HG03432 (cell line): Measurements from ENCODE around the gene SERPINA1.
"Not testable (repeated sequence)": the region's sequence is repeated elsewhere in the genome, so short reads cannot be mapped to it uniquely, and the experiment has no call there.

Experiments used
- ATAC-seq: cut with Tn5 transposase; IDR thresholded peaks from one replicate; pipeline ENCODE4 v1.9.1; 2021; ENCODE audit warnings: mild to moderate bottlenecking, moderate library complexity; ENCODE audit not compliant: unreplicated experiment

Gene SERPINA1

DNA sequence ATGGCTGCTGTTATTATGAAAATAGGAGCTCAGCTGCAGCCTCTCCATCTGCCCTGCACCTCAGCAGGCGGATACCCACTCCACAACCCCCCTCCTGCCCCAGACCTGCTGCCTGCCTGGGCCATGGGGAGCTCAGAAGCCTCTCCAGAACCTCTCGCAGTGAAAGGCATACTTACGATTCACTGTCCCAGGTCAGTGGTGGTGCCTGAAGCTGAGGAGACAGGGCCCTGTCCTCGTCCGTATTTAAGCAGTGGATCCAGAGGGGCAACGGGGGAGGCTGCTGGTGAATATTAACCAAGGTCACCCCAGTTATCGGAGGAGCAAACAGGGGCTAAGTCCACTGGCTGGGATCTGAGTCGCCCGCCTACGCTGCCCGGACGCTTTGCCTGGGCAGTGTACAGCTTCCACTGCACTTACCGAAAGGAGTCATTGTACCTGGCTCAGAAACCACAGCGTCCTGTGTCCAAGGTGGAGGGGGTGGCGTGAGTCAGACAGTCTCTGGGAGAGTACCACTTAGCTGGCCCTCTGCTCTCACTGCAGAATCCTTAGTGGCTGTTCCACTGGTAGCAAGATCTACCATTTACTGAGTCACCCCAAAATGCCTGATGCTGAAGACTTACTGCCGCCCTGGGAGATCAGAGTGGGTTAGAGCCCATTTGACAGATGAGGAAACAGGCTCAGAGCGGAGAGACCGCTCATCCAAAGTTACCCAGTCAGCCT, at the start of gene SERPINA1:
Gene SERPINA1, minus strand, starts transcription at position 219 of the 720 bp plus-strand sequence. CDS start 5,365 bp downstream, outside the sequence.
- no peak for ATAC-seq

DNA sequence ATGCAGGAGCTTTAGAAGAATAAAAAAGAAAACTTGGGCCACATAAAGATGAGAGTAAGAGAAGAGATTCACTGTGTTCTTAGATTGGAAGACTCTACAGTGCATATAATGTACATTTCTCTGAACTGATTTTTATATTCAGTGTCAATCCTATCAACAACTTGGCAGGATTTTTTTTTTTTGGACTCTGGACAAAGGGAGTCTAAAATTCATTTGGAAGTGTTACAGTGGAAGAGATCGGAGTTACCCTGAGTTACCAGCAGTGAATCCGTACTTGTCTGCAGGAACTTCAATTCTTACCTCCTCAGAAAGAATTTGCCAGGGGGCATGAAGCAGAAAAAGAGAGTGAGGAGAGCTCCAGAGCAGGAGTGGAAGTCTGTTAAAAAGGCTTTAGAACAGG, 40.2 kb upstream of the SERPINA1 start:
- ATAC-seq, result no peak

DNA sequence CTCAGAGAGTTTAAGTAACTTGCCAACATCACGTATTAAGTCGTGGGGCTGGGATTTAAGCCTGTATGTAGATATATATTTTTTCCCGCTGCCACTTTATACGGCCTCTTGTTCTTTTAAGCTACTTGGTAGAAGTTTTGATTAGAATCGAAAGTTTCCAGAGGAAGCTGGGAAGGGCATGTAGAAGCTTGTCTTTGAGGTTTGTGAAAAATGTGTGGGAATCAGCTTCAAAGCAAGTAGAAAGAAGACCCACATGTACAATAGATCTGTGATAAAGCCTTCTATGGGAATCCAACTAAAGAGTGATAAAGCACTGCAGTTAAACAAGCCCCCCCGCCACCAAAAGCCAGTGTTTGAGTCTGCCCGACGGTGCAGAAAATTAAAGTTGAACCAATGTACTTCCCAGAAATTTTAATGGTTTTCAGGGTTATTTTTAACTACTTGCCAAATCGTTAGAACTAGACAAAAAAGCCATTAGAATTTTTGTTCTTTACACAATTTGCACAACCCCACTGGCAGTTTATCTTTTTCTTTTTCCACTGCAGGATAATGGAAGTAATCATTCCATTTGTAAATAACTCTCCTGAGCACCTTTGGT, 38.7 kb upstream of the SERPINA1 start:
- ATAC-seq, result no peak

DNA sequence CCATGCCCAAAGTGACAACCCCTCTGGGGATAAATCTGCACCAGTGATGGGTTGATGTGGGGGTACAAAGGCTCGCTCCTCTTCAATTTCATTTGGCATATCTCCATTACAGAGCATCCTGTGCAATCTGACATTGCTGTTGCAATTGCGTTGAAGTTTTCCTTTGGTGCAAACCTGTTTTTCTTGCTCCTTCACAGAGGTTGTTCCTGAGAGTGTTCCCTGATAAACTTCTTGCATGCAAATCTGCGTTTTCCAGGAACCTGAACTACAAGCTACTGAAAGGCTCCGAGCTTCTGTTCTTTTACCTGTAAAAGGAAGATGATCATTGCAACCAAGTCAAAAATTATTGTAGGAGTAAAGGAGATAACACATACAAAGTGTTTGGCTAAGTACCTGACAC, 38.1 kb upstream of the SERPINA1 start:
- no peak for ATAC-seq

DNA sequence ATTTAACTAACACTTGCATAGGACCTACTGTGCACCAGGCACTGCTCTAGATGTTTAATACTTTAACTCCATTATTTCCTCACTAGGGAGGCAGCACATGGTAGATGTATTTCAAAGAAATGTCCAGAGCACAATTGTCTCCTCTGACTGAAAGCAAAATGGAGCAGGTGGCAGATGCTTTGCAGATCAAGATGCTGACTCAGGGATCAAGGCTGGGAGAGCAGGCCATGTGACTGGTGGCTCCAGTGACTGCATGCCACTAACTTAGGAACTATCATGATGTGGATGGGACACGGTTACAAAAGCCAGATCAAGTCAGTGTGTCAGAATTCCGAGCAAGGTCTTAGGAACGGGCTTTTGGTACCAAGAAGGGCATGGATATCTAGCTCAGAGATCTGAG, 36.0 kb upstream of the SERPINA1 start:
- ATAC-seq, result no peak

DNA sequence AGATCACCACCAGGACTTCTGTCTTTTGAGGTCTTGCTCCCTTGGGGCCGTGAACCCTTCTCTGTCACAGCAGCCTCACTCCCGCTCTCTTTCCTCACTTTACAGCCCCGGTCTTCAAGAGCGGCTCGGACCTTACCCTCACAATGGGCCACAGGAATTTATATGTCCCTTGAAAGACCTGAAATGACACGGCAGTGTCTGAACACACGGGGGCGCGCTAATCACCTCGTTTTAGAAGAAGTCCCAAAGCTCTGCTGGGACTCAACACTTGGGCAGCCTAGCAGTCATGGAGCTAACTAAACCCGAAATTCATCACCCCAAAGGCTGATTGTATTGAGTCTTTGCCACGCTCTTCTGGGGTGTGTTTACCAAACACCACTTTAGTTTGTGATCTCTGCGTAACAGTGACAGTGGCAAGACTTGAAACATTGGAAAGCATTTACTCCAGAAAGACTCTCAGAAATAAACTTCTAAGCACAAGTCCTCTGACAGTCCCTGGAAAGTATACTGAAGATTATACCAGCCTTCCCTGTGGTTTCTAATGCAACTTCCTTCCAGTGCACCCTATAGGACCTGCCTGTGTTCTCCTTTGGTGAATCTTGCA, 35.2 kb upstream of the SERPINA1 start:
- no peak for ATAC-seq

DNA sequence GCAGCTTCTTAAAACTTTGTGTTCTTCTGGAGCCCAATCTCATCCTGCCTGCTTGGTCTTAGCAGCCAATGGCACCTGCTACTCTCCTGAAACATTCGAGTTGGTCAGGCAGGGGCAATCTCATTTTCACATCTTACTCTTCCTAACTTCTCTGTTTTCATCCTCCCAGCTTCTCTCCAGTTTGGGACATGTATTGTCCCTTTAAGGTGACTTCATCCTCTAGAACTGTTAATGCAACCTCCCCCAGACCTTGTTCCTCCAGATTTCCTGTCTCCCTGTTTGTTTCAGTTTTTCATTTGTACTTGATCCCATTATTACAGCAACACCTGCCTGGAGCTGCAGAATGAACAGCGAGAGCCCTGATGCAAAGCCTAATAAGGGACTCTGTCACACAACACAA, 32.9 kb upstream of the SERPINA1 start:
- ATAC-seq, result no peak

DNA sequence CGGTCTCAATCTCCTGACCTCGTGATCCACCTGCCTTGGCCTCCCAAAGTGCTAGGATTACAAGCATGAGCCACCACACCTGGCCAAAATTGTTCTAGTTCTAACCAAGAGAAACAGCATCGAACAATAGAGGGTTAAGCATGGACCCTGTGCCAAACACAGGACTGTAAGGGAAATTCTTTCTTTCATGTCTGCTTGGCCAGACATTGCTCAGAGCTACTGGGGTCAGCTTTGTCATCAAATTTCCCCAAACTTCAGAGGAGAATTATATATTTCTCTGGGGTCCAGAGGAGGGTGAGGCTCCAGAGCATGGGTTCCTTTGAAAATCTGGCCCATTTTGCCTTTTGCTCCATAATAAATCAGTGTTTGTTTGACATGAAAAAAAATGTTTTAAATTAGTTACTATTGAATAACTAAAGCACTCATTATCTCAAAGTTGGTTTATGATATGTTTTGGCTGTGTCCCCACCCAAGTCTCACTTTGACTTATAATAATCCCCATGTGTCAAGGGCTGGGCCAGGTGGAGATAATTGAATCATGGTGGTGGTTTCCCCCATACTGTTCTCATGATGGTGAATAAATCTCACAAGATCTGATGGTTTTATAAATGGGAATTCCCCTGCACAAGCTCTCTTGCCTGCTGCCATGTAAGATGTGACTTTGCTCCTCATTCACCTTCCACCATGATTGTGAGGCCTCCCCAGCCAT, 29.2 kb upstream of the SERPINA1 start:
- ATAC-seq, result not testable (repeated sequence)

DNA sequence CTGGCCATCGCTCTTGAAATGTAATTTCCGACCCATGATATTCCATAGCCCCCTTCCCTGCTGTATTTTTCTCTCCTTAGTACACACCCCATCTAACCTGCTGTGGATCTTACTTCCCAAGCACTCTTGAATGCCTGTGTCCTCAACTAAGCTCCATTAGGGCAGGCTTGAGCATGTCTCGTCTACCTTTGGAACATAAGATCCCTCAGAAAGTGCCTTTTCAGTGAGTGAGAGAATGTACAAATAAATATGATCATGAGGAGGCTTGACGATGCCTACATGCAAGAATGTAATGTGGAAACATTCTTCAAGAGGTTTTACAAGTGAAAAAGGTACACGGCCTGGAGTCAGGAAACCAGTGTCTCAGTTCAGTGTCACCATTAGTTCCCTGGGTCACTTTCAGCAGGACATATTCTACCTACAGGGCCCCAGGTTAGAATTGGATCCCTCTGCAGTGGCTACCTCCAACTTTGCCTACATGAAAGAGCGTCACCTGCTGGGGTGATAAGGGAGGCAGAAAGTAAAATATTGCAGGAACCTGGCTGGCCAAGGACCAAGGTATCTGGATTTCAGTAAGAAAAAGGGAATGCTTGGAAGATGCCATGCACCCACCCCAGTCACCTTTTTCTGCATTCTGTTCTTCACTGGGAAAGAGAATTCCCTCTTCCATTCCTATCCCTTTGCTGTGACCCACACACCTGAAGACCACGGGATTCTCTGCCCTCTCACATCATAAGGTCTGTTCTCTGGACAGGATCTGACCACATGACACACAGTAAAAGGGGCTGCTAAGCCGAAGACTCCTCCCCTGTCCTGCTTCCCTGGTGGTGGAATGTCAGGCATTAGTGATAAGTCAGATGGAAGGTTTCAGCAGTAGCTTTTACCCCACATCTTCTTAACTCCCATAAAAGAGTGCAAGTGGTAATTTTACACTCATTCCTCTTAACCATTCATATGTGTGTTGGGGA, 24.6 kb upstream of the SERPINA1 start:
- ATAC-seq, result no peak

DNA sequence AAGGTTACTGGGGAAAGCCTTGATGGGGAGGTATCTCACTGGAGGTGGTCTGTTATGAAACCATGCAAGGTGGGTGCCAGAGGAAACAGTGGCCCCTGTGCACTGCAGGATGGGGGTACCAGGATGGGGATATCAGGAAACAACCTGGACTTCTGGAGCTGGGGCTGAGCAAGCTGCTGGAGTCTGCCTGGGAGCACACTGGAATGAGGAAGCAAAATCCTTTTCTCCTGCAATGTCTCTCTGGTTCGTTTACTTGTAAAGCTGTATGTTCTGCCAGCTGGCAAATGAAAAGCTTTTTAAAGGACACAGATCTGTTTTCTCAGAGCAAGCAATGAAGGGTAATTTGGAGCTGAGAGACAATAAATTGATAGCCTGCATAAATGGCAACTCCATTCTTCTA, 23.2 kb upstream of the SERPINA1 start:
- no peak for ATAC-seq

DNA sequence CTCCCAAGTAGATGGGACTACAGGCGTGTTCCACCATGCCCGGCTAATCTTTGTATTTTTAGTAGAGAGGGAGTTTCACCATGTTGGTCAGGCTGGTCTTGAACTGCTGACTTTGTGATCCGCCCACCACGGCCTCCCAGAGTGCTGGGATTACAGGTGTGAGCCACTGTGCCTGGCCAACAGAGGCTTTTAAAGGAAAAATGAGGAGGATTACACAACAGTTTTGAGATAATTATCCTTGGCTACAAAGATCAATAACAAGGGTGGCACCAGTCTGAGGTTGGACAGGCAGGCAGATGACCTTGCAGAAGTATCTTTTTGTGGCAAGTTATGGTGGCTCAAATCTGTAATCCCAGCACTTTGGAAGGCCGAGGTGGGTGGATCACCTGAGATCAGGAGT, 21.0 kb upstream of the SERPINA1 start:
- ATAC-seq, result not testable (repeated sequence)

DNA sequence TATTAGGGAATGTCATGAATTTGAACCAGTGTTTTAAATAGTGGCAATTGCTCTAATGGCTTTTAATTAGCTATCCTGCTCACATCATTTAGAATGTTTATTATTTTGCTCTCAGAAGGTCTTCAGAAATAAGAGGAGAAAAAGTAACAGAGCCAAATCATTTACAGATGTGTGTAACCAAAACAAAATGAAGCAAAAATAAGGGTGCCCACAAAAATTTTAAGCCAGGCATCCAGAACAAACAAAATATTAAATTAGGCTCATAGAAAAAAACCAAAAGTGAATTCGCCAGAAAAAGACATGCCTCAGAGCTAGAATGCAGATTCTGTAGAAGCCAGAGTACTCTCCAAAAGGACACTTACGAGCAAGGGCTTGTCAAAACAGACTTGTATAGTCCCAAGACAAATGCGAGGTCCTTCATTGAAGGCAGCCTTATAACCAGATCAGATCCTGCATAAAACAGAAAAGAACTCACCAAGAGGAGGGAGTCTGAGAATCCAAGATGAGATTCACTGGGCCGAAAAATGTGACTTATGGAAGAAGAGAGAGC, 20.2 kb upstream of the SERPINA1 start:
- no peak for ATAC-seq

DNA sequence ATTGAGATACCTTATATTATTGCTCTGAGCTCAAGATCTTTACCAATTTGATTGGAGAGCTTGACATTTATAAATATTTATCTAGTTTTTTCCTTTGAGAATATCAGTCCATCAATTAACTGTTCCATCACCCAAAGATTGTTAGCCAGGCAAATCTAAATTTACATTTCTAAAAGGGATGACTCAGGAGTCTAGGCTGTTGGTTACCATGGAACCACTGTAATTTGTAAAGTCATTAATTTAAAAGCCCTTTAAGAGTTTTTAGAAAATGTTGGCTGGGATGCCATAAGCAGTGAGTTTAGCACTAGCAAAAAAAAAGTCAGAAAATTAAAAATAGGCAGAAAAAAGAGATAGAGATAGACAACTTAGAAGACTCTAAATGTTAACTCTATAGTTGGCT, 19.5 kb upstream of the SERPINA1 start:
- no peak for ATAC-seq

DNA sequence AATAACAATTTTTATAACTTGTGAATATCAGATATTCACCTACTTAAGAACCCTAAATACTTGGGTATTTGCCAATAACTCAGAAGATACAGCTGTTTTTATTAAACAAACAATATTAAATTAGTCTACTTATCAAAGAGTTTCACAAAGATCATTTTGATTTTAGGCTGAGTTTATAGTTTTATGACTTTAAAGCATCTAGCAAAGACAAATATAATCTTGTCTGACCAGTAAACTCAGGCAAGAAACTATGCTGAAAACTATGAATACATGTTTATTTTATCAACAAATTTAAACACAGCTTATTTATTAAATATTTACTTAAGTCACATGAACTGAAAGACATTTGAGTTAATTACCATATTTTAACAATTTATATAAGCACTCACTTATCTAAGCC, 18.5 kb upstream of the SERPINA1 start:
- no peak for ATAC-seq

DNA sequence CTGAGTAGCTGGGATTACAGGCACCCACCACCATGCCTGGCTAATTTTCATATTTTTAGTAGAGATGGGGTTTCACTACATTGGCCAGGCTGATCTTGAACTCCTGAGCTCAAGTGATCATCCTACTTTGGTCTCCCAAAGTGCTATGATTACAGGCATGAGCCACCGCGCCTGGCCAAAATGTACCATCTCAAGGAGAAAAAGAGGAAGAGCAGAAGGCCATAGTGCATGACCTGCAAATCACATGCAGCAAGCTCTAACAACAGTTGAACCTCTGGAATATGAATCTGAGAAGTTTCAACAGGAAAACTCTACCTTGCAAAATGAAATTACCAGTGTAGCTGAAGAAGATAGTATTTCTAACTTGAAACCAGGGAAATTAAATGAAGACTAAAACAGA, 17.1 kb upstream of the SERPINA1 start:
- no peak for ATAC-seq

DNA sequence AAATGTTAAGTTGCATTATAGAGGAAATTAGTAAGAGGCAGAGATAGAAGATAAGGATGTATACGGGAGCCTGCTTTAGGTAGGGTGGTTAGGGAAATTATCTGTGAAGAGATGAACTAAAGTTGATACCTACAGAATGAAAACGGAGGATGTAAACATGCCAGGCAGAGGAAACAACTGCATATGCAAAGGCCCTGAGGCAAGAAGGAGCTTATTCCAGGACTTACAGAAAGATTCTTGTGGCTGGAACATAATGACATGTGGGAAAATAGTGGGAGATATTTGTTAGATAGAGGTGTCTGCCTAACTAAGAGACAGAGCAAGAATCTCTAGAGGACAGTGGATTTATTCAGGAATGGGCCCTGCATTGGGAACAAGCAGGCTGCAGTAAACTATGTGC, 16.2 kb upstream of the SERPINA1 start:
- no peak for ATAC-seq

DNA sequence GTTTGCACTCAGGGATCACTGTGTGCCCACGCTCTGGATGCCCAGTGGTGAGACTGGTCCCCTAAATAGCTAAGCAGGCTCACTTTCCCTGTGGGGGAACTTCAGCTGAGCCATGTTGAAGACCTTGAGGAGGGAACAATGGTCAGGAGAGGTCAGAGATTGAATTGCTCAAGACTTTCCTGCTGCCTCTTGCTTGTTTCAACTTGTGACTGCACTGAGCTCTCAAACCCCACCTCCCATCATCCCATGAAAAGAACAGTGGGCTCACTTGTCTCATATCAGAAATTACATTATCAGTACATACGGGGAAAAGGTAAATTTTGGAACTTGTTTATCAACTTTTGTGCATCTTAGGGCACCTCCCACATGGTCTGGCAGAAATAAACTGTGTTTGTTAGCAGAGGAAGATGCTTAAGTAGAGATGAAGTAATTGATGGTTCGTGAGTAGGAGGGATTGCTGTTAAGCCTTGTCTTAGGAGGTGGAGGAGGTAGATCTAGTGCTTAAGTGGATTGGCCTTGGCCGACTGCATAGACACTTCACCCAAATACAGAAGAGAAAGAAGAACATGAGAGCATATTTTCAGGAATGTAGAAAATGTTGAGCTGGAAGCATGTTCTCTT, 15.0 kb upstream of the SERPINA1 start:
- ATAC-seq, result no peak

DNA sequence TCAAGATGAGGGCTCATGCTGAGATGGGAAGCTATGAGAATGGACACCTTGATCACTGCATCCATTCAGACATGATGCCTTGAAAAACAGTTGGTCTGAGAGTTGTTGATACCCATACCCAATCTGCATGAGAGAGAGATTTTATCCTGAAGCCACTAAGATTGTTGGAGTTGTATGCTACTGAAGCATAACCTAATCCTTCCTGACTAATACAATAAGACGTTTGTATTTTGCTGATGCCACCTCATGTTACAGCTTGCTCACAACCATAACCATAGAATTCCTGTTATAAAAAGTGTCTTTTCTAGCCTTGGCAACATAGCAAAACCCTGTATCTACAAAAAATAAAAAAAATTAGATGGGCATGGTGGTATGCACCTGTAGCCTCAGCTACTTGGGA, 12.7 kb upstream of the SERPINA1 start:
- no peak for ATAC-seq

DNA sequence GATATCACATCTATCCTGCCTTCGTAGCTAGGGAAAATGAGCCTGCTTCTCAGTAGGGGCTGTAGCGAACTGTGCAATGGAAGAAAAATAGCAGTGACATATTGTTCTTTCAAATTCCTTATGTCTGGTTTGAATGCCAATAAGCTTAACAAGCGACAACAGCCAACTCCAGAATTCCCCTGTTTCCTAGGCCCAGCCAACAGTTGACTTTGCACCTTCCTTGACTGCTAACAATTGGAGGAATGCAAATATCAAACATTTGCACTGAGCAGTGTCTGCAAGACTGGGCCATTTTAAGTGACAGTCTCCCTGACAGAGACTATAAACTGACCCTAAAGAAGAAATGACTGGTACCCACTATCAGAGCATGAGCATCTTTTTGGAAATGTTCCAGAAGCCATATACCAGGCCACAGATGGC, 12.0 kb upstream of the SERPINA1 start:
- ATAC-seq, result no peak

DNA sequence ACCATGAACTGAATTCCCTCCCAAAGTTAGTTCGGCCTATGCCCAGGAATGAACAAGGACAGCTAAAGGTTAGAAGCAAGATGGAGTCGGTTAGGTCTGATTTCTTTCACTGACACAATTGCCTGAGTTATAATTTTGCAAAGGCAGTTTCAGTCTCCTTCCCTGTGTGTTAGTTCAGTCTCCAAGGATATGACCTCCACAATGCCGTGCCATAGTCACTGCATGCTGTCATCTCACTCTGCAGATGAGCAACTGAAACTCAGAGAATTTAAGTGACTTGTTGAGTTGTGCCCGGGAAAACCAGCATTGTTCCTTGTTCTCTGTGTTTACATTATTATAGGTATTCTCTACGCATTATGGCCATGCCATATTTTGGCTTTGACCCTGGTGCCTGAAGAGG, 10.1 kb upstream of the SERPINA1 start:
- ATAC-seq, result no peak
